C4-2B (cell line): Measurements from ENCODE around the gene NEK8.

ENCODE experiments used
- H3K27ac ChIP-seq: fragments of 450-650 bp; 2 replicates; pipeline ENCODE4 v1.5.1; 2017
- CTCF ChIP-seq: fragments of 450-650 bp; conservative IDR thresholded peaks from 2 replicates; pipeline ENCODE4 v1.5.1; 2017; ENCODE audit warnings: mild to moderate bottlenecking
- ZFX ChIP-seq: fragments of 450-650 bp; IDR thresholded peaks from 2 replicates; pipeline ENCODE4 v1.6.1; 2017

The NEK8 gene

DNA sequence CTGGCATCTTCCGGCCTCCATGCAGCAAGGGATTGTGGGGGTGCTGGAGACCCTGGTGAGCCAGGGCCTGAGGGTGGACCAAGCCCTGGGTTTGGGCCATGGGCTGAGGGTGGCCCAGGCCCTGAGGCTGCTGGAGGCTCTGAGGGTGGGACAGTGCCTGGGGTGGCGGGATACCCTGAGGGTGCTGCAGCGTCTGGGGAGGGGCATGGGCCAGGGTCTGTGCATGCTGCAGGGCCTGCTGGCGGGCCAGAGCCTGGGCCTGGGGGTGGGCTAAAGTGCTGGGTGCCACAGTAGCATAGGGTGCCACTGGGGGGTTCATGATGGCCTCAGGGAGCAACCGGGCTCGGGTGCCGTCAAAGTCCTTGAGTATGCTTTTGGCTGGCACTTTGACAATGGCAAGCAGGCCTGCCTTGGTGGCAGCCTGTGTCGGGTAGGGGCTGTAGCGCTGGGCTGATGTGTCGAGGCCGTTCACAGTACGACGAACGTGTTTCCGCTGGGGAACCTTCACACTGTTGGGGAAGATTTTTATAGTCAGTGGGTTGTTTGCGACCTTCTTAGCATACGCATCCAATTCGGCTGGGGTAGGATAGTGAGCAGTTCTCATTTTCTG is 30.8 kb downstream of the NEK8 start:
- TF ChIP-seq CTCF (no peak), ZFX (no peak)
- peak overlapping the region; percentile 82 for H3K27ac ChIP-seq

- H3K27ac ChIP-seq: peak overlapping the region; percentile 82
- TF ChIP-seq CTCF (no peak), ZFX (no peak)
Measured at GRCh38 chr17:28760601-28761562, 32.3 kb downstream of the NEK8 start.

GRCh38 chr17:28763137-28763799 is 34.7 kb downstream of the NEK8 start:
- TF ChIP-seq CTCF (no peak), ZFX (no peak)
- H3K27ac ChIP-seq: no peak overlapping the region; the same call in 1 of the 2 replicates

GRCh38 chr17:28763804-28764266 is 35.2 kb downstream of the NEK8 start:
- peak overlapping the region; percentile 60 for H3K27ac ChIP-seq
- peak; percentile 94 for TF ChIP-seq CTCF
- TF ChIP-seq ZFX: no peak

GRCh38 chr17:28765038-28765437 is 36.5 kb downstream of the NEK8 start:
- no peak overlapping the region for H3K27ac ChIP-seq
- TF ChIP-seq CTCF (no peak), ZFX (no peak)

- TF ChIP-seq ZFX (no peak), CTCF (no peak)
- no peak overlapping the region for H3K27ac ChIP-seq
Measured at GRCh38 chr17:28773736-28774135, 45.1 kb downstream of the NEK8 start.
